GM19324 (cell line): Measurements from ENCODE around the gene CGGBP1.

Experiments used
- ATAC-seq: cut with Tn5 transposase; IDR thresholded peaks from one replicate; pipeline ENCODE4 v1.9.1; 2021; ENCODE audit warnings: mild to moderate bottlenecking, moderate library complexity; ENCODE audit not compliant: unreplicated experiment, low FRiP score

The CGGBP1 gene, protein sequence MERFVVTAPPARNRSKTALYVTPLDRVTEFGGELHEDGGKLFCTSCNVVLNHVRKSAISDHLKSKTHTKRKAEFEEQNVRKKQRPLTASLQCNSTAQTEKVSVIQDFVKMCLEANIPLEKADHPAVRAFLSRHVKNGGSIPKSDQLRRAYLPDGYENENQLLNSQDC

DNA sequence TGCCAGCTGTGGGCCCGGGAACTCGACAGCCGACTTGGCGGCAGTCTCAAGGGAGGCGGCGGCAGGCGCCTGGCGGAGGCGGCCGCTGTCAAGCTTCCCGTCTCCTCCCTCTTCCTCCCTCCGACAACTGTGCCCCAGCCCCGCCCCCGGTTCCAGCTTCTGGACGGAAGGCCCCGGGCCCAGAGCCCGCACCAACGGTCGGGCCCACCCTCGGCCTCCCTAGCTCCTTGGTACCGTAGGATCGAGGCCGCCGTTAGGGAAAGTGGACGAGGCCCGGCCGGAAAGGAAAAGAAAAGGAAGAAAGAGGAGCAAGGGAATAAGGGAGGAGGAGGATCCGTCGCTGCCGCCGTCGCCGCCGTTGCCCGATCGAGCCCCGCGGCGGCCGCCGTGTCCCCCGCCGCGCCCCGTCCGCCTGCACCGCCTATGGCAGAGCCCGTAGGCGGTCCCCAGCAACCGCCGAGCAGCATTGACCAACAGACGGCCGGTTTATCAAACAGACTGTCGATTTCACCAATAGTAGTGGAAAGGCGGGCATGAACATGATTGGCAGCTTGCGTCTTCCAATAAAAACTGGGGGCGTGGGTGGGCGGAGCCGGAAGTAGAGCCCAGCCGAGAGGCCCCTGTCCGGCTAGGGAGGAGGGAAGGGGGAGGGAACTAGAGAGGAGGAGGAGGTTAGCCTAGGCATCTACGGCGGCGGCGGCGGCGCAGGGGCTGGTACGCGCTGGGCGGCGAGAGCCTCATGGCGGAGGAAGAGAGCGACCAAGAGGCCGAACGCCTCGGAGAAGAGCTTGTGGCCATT, at the start of gene CGGBP1, which contains the start of gene ZNF654:
TSS of gene CGGBP1 (minus strand) at position 425 of the 799 bp plus-strand sequence. CDS start 3,029 bp downstream, outside the sequence.
TSS of gene ZNF654 (plus strand) at position 675 of the 799 bp plus-strand sequence. CDS start at position 740, 65 bp downstream.
- ATAC-seq: peak; percentile 98

DNA sequence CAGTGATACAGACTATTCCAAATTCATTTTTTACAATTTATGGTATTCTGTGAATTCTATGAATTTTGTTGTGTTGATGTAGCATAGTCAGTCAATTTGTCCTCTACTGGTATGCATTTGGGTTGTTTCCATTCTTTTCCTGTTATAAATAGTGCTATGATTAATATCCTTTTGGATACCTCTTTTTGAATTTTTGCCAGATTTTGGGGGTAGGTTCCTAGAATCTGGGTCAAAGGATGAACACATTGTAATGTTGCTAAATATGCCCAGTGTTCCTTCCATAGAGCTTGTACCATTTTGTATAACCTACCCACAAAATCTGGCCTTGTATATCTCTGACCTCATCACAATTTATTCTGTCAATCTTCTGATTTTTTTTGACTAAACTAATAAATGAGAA, 46.5 kb upstream of the CGGBP1 start:
- ATAC-seq: no peak

DNA sequence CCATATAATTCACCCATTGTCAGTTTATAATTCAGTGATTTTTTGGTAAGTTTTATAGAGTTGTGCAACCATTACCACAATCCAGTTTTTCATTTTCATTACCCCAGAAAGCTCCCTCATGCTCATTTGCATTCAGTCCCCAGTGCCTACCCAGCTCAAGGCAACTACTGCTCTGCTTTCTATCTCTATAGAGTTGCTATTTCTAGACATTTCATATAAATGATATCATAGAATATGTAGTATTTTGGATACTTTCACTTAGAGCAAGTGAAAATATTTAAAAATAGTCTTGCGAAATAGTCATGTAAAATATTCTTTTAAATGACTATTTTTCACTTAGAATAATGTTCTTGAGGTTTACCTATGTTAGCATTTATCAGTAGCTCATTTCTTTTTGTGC, 42.3 kb upstream of the CGGBP1 start:
- ATAC-seq: peak; percentile 89

DNA sequence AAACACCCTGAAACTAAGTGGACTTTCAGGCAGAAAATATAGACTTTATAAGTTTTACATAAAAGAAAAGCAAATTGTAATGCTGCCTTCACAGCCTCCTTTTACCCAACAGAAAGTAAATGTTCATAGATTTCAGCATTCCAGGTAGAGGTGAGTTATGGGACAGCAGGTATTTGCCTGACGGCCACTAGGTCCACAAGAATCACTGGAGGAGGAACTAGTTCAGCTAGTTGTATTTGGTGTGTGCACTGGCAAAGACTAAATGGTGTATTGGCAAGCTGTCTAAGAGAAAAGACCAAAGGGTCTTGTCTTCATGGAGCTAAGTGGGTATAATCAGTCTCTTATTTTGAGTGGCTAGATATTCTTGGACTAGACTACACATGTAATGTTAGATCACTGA, 34.5 kb upstream of the CGGBP1 start:
- no peak for ATAC-seq

DNA sequence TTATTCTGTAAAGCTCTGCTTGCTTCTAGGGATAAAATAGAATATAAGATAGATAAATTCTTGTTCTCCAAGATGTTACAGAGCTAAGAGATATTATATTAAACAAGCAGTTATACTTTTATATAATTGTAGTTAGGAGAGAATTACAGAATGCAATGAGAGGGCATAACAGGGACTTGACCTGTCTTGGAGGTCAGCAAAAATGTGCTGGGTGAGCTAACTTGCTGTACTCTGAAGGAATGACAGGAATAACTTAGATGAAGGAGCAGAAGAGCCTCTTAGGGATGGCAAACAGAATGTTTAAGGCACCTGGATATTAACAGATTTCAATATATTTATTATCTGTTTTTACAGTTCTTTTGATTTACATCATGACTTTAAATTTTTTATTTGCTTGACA, 33.5 kb upstream of the CGGBP1 start:
- no peak for ATAC-seq

DNA sequence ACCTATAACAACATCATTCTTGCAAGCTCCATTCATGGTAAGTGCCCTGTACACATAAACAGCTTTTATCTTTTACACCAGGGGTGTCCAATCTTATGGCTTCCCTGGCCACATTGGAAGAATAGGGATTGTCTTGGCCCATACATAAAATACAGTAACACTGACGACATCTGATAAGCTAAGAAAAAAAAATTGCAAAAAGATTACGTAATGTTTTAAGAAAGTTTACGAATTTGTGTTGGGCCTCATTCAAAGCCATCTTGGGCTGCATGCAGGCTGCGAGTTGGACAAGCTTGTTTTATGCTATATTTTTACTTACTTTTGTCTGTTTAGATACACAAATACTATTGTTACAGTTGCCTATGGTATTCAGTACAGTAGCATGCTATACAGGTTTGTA, 31.9 kb upstream of the CGGBP1 start:
- no peak for ATAC-seq

DNA sequence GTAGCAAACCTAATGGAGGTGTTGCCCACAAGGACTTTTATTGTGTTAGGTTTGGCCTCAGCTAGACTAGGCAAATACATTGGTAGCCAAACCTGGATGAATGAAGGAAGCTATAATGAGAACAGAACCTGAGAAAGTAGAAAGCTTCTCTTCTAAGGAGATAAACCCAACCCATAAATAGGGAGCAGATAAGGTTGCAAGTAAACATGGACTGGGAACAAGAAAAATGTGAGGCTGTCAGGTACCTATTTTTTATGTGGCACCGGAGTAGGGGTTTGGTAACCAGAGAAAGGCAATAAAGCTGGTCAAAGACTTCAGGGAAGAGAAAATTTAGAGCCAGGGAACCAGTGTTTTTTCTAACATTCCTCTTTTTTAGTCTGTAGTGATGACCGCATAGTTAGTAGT, 25.3 kb upstream of the CGGBP1 start:
- no peak for ATAC-seq

DNA sequence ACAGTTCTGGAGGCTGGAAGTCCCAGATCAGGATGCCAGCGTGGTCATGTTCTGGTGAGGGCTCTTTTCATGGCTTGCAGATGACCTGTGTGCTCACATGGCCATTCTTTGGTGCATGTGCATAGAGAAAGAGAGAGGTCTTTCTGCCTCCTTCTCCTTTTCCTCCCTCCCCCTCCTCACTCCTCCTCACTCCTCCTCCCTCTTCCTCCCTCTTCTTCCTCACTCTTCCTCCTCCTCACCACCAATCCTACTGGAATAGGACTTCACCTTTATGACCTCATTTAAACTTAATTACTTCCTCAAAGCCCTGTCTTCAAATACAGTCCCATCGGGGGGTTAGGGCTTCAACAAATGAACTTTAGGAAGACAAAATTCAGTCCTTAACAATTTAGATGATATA, 24.0 kb upstream of the CGGBP1 start:
- ATAC-seq: no peak

DNA sequence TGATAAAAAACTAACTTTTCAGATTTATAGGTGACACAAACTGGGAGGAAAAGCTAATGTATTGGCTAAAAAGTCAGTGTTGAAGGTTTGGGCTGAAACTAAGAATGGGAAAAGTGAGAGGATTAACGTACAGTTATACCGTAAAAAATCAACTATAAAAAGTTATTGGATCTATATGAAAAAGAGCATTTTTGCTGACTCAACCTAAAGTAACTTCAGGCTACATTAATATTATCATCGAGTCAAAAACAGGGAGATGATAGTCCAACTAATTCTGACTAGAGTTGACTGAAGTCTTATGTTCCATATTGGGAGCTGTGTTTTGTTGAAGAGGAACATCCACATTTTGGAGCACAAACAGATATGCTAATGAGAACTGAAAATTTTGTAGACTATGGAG, 20.1 kb upstream of the CGGBP1 start:
- no peak for ATAC-seq

DNA sequence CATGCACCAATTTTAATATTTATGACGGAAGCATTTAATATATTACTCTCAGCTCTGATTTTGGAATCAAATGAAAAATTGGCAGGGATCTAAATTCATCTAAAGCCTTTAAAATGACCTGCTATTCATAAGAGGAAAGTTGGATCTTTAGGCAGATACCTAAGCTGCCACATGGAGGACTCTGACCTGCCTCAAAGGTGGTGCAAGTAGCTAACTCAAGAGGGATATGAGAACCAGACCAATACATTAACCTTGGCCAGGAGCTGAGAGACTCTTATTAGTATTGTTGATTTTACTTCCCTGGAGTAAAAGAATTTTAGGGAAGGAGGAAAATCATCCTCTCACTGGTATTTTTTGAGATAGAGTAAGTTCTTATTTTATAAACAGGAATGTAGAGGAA, 17.9 kb upstream of the CGGBP1 start:
- ATAC-seq: no peak

DNA sequence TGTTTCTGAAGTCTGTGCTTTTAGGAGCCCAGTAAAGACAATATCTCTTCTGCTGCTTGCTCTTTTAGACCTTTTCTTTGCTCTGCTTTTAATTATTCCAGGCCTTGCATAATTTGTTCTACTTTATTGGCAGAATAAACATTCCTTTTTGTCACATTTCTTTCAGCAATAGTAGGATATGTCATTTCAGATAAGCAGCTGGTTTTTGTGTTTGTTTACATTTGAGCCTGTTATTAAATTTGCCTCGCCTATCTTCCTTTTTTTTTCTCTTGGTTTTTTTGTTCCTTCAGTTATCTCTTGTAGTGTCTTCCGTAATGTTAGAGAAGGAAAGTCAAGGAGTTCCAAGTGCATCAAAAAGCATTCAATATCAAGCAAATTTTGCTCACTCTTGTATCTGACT, 16.7 kb upstream of the CGGBP1 start:
- ATAC-seq: no peak

DNA sequence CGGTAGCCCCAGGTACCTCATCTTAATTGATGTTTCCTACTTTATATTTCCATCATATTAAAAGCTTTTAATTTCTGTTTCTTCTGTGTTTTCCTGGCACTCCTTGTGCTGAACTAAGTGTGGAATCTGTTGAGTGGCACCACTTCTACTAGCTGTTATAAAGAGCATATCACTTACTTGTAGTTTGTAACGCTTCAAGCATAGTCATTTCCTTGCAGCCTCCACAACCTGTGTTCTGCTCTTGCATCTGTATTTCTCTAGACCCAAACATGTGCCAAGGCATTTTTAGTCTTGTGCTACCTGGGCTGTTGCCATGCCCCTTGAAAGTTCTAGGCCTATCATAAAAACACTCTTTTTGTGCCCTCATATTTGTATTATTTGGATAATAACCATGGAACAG, 16.3 kb upstream of the CGGBP1 start:
- no peak for ATAC-seq

DNA sequence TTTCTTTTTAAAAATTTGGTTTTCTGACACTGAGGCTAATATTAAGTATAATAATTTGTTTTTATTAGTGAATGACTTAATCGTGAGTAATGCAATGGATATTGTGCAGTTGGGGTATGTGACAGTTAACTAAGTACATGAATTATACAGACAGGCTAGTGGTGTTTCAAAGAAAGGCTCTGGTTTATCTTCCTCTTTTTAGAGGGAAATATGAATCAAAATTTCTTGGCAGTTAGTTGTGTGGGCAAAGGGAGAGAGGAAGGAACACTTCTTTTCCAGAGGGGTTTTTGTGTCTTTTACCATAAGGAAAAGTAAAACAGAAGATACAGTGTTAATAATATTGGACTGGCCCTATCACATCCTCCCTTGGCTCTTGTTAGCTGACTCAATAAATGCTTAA, 2.9 kb upstream of the CGGBP1 start:
- no peak for ATAC-seq

DNA sequence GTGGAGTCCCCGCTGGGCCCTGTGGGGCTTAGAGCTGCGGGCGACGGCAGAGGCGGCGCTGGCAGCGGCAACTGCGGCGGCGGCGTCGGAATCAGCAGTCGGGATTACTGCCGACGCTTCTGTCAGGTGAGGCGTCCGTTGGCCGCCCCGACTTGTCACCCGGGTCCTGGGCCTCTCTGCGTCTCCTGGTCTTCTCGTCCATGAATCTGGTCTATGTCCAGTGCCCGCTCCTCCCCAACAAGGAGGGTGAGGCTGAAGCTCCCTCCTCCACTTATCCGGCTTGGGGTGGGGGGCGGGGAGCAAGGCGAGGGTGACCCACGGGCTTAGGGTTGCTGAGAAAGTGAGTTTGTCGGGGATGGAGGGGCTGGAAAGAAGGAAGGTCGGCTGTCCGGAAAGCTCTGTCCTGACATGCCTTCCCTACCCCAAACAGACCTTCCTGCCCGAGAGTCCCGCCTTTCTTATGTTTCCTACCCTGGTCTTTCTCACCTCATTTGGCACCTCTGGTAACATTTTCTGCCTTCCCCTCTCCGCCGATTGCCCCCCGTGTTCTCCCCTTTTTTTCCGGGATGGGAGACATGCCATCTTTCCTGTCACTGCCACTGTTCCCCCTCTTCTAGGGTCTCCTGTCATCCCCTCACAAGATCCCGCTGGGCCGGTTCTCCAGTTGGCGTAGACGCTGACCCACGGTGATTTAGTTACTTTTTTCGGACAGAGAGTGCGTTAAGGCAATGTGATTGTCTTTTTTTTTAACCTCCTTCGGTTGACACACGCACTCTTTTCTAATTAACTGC, 770 bp upstream of the CGGBP1 start:
- ATAC-seq: peak; percentile 13

DNA sequence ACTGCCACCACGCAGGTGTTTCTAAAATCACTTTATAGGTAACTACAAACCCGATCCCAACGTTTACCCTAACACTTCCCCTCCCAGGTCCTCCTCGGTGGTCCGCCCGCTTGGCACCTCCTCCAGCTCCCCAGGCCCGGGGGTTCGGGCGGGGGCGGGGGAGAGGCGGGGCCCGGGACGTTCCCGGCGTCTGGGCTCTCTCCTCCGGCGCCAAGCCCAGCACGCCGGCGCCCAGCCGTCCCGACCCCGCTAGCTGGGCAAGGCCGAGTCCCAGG, 562 bp downstream of the CGGBP1 start:
- ATAC-seq: no peak

DNA sequence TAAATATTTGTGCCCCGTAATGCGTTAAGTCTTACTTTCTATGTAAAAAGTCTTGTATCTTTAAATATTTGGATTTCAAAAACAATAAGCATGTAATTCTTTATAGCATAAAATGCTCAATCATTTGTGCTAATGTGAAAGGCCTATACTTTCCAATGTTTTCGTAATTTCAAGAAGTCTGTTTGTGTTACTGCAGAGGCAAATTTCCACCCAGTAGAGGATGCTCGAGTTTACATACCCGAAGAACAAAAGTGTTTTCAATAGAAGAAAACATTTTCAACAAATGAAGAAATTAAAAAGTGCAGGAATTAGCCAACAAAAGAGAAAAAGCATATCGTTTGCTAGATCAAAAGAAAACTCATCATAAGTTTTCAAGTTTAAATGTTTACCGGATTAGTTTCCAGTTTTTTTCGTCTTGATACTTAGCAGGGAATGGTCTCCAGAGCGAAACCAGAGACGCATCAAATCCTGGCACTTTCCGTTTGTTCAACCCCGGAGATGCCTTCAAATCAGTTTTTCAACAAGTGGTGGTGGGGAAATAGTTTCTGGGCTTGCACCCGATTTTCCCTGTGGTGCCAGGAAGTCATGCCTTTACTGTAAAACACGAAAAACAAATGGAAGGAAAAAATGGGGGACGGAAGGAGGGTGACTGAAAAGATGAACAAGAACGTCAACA, 1.0 kb downstream of the CGGBP1 start:
- no peak for ATAC-seq

DNA sequence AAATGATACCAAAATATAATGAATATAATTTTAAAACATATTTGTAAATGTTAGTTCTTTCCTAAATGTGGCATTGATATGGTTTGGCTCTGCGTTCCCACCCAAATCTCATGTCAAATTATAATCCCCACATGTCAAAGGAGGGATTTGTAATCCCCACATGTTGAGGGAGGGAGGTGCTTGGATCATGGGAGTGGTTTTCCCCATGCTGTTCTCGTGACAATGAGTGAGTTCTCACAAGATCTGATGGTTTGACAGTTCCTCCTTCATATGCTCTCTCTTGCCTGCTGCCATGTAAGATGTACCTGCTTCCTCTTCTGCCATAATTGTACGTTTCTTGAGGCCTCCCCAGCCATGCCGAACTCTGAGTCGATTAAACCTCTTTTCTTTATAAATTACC, 12.0 kb downstream of the CGGBP1 start:
- no peak for ATAC-seq

DNA sequence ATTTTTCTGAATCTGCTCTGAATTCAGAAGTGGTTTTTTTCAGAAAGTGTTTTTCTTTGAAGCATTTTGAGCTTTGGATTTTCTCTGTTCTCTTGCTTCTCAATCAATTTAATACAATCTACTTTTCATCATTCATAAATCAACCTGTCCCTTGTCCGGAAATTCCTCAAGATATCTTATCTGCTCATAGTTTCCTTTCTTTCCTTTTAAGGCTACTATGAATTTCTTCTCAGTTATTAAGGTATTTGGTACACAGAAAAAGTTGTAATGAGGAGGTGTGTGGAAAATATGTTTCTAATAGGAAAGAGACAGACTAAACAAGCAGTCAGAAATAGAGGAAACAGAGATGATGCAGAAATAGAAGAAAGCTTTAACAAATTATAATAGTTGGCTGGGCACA, 14.4 kb downstream of the CGGBP1 start:
- ATAC-seq: no peak

DNA sequence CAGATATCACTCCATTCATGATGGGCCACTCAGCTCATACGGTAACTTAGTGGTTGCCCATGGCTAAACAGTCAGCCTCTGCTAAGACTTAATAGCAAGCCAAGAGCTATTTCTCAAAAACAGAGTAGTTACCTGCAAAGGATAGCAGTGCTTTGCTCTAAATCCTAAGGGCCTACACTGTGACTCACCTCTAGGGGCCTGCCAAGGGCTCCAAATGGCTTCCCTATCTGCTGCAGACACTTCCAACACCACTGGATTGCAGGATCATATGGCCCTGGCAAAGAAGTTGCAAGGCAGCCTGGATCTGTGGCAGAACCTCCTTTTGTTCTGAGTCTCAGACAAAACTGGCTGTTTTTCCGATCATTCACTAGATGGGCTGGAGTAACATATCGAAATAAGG, 17.8 kb downstream of the CGGBP1 start:
- ATAC-seq: no peak

DNA sequence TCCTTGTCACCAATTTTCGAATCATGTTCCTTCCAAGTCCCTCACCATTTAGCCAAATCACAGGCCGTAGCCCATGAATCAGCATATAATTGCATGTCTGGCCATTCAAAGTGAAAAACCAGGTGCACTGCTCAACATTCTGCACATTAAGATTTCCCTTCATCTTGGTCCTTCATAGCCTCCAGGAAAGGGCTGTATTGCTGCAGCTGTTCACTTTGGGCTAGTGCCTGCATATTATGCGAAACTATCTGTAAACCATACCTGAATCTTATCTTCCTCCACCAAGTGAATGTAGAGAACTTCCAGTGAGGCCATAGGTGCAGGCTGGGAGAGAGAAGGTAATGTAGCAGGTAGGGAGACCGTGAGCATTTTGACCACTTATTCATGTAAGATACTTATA, 18.3 kb downstream of the CGGBP1 start:
- ATAC-seq: no peak

DNA sequence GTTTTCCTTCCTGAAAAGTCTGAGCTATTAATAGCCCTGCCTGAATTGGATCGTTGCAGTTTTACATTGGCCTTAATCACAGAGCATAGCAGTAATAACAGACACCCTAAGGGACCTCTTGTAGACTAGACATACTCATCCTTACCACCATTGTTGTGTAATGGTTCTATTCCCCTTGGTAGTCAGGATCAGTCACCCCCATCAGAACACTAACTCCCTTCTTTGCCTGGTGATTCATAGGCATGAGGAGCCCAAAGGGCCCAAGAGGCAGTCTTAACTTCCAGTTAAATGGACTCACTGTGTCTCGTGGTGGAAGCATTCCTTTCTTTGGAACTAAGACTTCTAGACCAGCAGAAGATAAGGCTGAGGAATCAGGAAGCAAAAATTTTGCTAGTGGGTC, 20.2 kb downstream of the CGGBP1 start:
- ATAC-seq: no peak
